GM12875 (cell line): Measurements from ENCODE around the gene C22orf23.

ENCODE experiments used
- H3K4me3 ChIP-seq: one replicate; pipeline ENCODE4 v1.5.1; 2011; ENCODE audit warnings: low read depth, low read length, control low read depth
- TF ChIP-seq, protein P1 (sequence below): IDR thresholded peaks from 2 replicates; pipeline ENCODE4 v1.5.1; 2011; ENCODE audit warnings: low read depth, mild to moderate bottlenecking, control low read depth, inconsistent platforms, low read length, moderate library complexity, borderline replicate concordance; ENCODE audit not compliant: insufficient read depth

C22orf23 gene

DNA sequence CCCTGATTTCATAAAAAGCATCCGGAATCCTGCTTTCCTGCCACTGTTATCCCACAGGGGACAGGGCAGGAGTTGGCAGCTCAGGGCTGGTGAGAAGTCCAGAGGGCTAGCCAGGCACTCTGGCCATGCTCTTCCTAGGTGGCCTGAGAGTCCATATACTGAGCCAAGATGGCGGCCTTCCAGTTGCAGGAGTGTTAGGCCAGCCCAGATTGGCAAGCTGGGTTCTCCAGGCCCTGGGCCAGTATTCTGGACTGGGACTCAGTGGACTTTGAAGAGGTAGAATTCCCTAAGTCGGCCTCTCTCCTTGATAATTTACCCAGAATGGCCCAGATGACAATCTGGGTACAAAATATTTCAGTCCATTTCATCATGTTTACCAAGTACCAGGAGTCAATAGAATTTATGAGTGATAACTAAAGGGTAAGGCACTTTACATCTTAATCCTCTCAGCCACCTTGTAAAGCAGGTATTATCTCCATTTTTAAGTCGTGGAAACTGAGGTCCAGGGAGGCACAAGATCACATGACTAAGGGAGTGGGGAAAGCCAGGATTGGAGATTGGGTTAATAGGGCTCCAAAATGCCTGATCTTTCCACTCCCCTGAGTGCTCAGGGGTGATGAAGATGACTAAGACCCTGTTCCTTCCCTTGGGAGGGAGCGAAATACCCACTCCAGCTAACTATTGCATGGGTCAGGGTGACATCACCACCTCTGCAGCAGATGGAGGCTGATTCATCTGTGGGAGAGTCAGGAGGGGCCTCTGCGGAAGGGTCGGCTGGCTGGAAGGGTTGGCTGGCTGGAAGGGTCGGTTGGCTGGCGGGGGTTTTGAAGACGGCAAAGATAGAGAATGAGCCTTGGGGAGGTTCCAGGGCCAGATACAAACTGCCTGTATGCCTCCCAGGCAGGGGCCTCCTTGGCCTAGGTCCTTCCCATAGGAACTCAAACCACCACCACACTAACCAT is 48.5 kb downstream of the C22orf23 start:
- TF ChIP-seq, protein P1, sequence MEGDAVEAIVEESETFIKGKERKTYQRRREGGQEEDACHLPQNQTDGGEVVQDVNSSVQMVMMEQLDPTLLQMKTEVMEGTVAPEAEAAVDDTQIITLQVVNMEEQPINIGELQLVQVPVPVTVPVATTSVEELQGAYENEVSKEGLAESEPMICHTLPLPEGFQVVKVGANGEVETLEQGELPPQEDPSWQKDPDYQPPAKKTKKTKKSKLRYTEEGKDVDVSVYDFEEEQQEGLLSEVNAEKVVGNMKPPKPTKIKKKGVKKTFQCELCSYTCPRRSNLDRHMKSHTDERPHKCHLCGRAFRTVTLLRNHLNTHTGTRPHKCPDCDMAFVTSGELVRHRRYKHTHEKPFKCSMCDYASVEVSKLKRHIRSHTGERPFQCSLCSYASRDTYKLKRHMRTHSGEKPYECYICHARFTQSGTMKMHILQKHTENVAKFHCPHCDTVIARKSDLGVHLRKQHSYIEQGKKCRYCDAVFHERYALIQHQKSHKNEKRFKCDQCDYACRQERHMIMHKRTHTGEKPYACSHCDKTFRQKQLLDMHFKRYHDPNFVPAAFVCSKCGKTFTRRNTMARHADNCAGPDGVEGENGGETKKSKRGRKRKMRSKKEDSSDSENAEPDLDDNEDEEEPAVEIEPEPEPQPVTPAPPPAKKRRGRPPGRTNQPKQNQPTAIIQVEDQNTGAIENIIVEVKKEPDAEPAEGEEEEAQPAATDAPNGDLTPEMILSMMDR = no peak
- no peak overlapping the region for H3K4me3 ChIP-seq

DNA sequence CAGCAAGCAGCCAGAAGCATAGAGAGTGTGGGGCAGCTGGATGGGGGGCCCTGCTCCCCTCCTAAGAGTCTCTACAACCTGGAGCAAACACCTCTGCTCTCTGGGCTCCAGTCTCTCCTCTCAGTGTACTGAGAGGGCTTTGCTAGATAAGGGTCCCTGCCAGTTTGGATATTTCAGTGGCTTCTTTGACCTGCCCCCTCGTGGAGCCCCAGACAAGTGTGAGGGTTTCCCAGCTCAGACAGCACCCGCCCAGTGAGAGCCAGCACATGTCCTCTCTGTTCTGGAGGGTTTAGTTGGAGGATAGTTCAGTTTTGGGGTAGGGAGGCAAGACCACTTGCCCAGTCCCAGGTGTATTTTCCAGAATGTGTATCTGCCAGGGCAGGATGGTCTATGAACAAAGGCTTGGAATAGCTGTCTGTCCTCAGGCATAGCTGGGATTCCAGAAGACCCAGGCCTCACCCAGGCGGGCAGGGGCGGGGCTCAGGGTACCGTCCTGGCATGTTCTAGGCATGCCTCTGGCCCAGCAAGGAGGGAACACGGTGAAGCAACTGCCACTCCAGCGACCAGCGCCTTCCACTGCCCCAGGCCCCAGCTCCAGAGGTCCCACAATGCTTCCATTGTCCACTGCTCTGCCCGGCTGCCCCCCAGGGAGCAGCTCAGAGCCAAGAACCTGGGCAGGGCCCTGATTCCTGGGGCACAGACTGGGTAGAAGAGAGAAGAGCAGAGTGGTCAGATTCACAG is 54.8 kb downstream of the C22orf23 start:
- no peak overlapping the region for H3K4me3 ChIP-seq
- TF ChIP-seq, protein P1 = no peak

DNA sequence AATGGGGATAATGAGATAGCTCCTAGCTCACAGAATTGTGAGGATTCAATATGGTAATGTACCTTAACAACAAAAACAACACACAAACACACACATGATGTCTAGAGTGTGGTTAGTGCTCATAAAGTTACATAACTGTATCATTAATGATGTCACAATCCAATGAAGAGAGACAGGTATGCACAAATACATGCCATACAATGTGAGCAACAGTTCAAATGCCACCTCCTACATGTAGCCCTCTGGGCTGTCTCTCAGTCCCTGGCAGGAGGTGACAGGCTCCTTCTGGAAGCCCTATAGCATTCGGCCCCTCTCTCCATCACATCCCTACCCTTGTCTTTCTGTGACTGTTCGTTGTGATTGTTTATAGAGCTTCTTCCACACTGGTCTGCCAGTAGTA is 55.6 kb downstream of the C22orf23 start:
- H3K4me3 ChIP-seq = no peak overlapping the region
- TF ChIP-seq, protein P1 = no peak

DNA sequence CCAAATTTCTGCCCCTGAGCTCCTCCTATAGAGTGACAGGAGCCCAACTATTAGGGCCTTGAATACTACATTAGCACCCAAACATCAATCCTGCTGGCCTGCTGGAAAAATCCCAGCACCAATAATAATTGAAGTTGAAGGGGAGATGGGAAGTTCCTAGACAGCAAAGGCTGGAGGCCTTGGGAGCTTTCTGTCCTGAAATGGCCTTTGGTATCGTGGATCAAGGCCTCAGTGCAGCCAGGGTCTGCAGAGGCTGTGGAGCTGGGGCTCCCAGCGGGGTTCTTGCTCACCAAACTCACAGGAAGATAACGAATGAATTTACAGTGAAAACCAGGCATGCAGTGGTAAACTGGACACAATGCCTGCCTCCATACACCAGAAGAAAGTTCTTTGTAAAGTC is 56.5 kb downstream of the C22orf23 start:
- no peak overlapping the region for H3K4me3 ChIP-seq
- TF ChIP-seq, protein P1 = no peak

DNA sequence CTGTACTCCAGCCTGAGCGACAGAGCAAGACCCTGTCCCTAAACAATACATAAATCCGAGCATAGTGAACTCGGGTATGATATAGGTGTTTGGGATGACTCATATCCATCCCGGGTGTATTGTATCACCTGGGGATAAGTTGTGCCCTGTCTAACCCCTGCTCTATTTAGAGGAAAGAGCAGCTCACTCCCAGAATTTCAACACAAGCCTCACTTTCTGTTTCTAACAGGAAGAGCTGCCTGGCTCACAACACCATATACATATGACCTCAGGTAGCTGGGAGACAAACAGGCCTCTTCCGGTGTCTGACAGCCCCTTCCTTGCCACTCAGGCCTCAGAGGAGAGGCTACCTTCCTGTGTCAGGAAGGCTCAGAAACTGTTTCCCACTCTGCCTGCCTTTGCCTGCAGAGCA is 57.2 kb downstream of the C22orf23 start:
- no peak overlapping the region for H3K4me3 ChIP-seq
- TF ChIP-seq, protein P1 = no peak

DNA sequence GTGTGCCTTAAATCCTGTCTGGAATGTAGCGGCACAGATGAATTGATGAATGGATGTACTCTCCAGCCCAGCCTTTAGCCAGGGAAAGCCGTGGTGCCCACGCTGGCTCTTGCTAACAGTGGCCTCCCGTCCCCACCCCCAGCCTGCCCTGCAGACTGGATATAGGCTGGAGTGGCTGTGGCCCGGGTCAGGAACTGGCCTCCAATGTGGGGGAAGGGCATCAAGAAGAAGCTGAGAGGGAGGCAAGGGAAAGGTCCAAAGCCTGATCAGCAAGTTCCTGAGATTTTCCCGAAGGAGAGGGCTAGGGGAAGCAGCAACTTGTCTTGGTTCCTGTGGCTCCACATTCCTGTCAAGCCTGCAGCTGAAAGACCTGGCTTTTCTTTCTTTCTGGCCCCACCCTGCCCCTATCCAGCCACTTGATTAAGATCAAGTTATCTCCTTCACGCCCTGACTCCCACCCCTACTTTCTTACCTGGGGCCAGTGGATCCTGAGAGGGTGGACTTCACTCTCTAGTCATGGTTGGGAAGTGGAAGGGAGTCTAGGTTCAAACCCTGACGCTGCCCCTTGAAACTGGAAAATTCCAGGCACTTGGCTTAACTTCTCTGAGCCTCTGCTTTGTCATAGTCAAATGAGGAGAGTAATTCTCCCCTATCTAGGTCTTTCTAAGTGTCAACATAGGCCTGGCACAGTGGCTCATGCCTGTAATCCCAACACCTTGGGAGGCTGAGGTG is 58.3 kb downstream of the C22orf23 start:
- TF ChIP-seq, protein P1 = no peak

More for the DNA sequence above, 58.3 kb downstream of the C22orf23 start:
- H3K4me3 ChIP-seq = no peak overlapping the region
